H1 (cell line): ENCODE results near the gene PTCRA. TPM values are rescaled to one million over a fixed set of nuclear protein-coding genes. Genes with fewer than 3 reads are reported as not detected.

Experiments
- CTCF ChIA-PET: fragments of 300-600 bp; sonication (Branson Sonifier 250); formaldehyde crosslinking; loops from one replicate; lab custom pipeline; 2021; ENCODE audit not compliant: partially characterized antibody; lab: Charles Lee
- POLR2A ChIA-PET: fragments of 300-600 bp; sonication (Branson Sonifier 250); formaldehyde crosslinking; loops from one replicate; lab custom pipeline; 2021; ENCODE audit warnings: inconsistent platforms; ENCODE audit not compliant: partially characterized antibody; lab: Charles Lee
- DNase-seq, 2 experiments: peaks; one replicate each; pipeline versions ENCODE4 v3.0.0 to v3.0.0-alpha.2; 2010 to 2022; ENCODE audit warnings: low spot score in 2 of 2, low read depth in 1 of 2, mixed read lengths in 1 of 2
- FAIRE-seq: peaks from 2 replicates; lab custom pipeline; 2011; peaks lifted over from hg19 to GRCh38; lab: Jason Lieb, UNC
- H2AFZ ChIP-seq: 2 replicates; pipeline ENCODE4 v1.8.1; 2012; ENCODE audit warnings: low read length, inconsistent platforms
- H2AK5ac ChIP-seq: 2 replicates; pipeline ENCODE4 v1.6.1; 2013; ENCODE audit warnings: low read depth, low read length
- H2BK120ac ChIP-seq: replicated peaks from 2 replicates; pipeline ENCODE3; 2013; ENCODE audit warnings: low read depth, low read length, inconsistent platforms
- H2BK12ac ChIP-seq: 2 replicates; pipeline ENCODE4 v1.6.1; 2013; ENCODE audit warnings: low read depth, low read length
- H2BK15ac ChIP-seq: 2 replicates; pipeline ENCODE4 v1.6.1; 2013; ENCODE audit warnings: low read length
- H2BK20ac ChIP-seq: 2 replicates; pipeline ENCODE4 v1.6.1; 2013; ENCODE audit warnings: low read length
- H2BK5ac ChIP-seq: 2 replicates; pipeline ENCODE4 v1.6.1; 2013; ENCODE audit warnings: low read depth, low read length
- H3K14ac ChIP-seq: 2 replicates; pipeline ENCODE4 v1.6.1; 2013; ENCODE audit warnings: inconsistent platforms; ENCODE audit not compliant: insufficient read length
- H3K18ac ChIP-seq: 2 replicates; pipeline ENCODE4 v1.6.1; 2013; ENCODE audit warnings: low read length; ENCODE audit errors: extremely low read depth
- H3K23ac ChIP-seq: 2 replicates; pipeline ENCODE4 v1.6.1; 2013; ENCODE audit warnings: inconsistent platforms; ENCODE audit not compliant: insufficient read length
- H3K23me2 ChIP-seq: 2 replicates; pipeline ENCODE4 v1.6.1; 2013; ENCODE audit warnings: low read depth, low read length
- H3K27ac ChIP-seq: 2 replicates; pipeline ENCODE4 v1.6.1; 2011; ENCODE audit warnings: low read depth, low read length, inconsistent platforms
- H3K27me3 ChIP-seq, 4 experiments: replicated peaks in 1 of 4; 1 replicate in 1 of 4; 2 replicates in 3 of 4; pipeline versions ENCODE4 v1.6.1 to v1.8.1; 2011 to 2013; ENCODE audit warnings: low read length in 3 of 4, mild to moderate bottlenecking in 3 of 4, inconsistent platforms in 2 of 4, mixed read lengths in 2 of 4, moderate library complexity in 1 of 4; ENCODE audit not compliant: control insufficient read depth in 3 of 4, insufficient read depth in 3 of 4; ENCODE audit errors: extremely low read depth in 1 of 4
- H3K36me3 ChIP-seq, 4 experiments: 2 replicates each; pipeline versions ENCODE4 v1.6.1 to v1.8.1; 2011 to 2013; ENCODE audit warnings: mild to moderate bottlenecking in 4 of 4, low read length in 3 of 4, moderate library complexity in 2 of 4, control low read depth in 1 of 4, inconsistent platforms in 1 of 4; ENCODE audit not compliant: insufficient read depth in 4 of 4, control insufficient read depth in 2 of 4
- H3K4ac ChIP-seq: replicated peaks from 2 replicates; pipeline ENCODE3; 2013; ENCODE audit warnings: low read length, low read depth, mixed read lengths, inconsistent platforms; ENCODE audit not compliant: insufficient read length
- H3K4me1 ChIP-seq, 4 experiments: replicated peaks in 1 of 4; 1 replicate in 1 of 4; 2 replicates in 3 of 4; pipeline versions ENCODE4 v1.6.1 to v1.8.1; 2011 to 2013; ENCODE audit warnings: low read length in 3 of 4, inconsistent platforms in 2 of 4, mixed read lengths in 1 of 4; ENCODE audit not compliant: insufficient read depth in 4 of 4, control insufficient read depth in 3 of 4
- H3K4me2 ChIP-seq, 2 experiments: 2 replicates each; pipeline versions ENCODE4 v1.6.1 to v1.8.1; 2011 to 2013; ENCODE audit warnings: low read depth in 2 of 2, low read length in 2 of 2, control low read depth in 1 of 2, inconsistent platforms in 1 of 2, mild to moderate bottlenecking in 1 of 2; ENCODE audit not compliant: insufficient read depth in 1 of 2
- H3K4me3 ChIP-seq, 4 experiments: fragments of 200-600, 300-600 bp in 1 of 4; sonication (generic), shearing (Covaris generic), sonication (Bioruptor Twin) in 1 of 4; 2 replicates each; pipeline versions ENCODE4 v1.5.1 to v1.8.1; 2011 to 2016; ENCODE audit warnings: low read length in 4 of 4, low read depth in 3 of 4, control low read depth in 2 of 4, inconsistent platforms in 2 of 4, mild to moderate bottlenecking in 2 of 4, mixed read lengths in 1 of 4, moderate library complexity in 1 of 4; ENCODE audit not compliant: insufficient read depth in 2 of 4; ENCODE audit errors: extremely low read depth in 1 of 4
- H3K56ac ChIP-seq: replicated peaks from 2 replicates; pipeline ENCODE3; 2013; ENCODE audit warnings: low read depth, mild to moderate bottlenecking, mixed read lengths, low read length, inconsistent platforms; ENCODE audit not compliant: insufficient read length
- H3K79me1 ChIP-seq: 2 replicates; pipeline ENCODE4 v1.6.1; 2013; ENCODE audit warnings: low read depth, low read length, control low read depth
- H3K79me2 ChIP-seq, 2 experiments: 2 replicates each; pipeline versions ENCODE4 v1.6.1 to v1.8.1; 2012 to 2013; ENCODE audit warnings: low read length in 2 of 2, mild to moderate bottlenecking in 2 of 2, inconsistent platforms in 1 of 2; ENCODE audit not compliant: insufficient read depth in 2 of 2, control insufficient read depth in 1 of 2
- H3K9ac ChIP-seq, 4 experiments: replicated peaks in 1 of 4; 1 replicate in 1 of 4; 2 replicates in 3 of 4; pipeline versions ENCODE4 v1.6.1 to v1.8.1; 2011 to 2013; ENCODE audit warnings: low read depth in 3 of 4, low read length in 3 of 4, control low read depth in 2 of 4, mild to moderate bottlenecking in 2 of 4, moderate library complexity in 2 of 4, inconsistent platforms in 1 of 4; ENCODE audit errors: extremely low read depth in 1 of 4
- H3K9me3 ChIP-seq, 2 experiments: 2 replicates each; pipeline versions ENCODE4 v1.6.1 to v1.8.1; 2012 to 2013; ENCODE audit warnings: mild to moderate bottlenecking in 2 of 2, moderate library complexity in 2 of 2, control low read depth in 1 of 2, inconsistent platforms in 1 of 2, low read depth in 1 of 2, low read length in 1 of 2, mixed read lengths in 1 of 2; ENCODE audit not compliant: insufficient read depth in 2 of 2
- H4K20me1 ChIP-seq, 2 experiments: replicated peaks in 1 of 2; 2 replicates each; pipeline versions ENCODE3 to v1.8.1; 2011 to 2013; ENCODE audit warnings: inconsistent platforms in 2 of 2, low read length in 2 of 2, mild to moderate bottlenecking in 1 of 2; ENCODE audit not compliant: insufficient read depth in 2 of 2, control insufficient read depth in 1 of 2
- H4K5ac ChIP-seq: 2 replicates; pipeline ENCODE4 v1.6.1; 2013; ENCODE audit warnings: low read length, low read depth, mixed read lengths, inconsistent platforms; ENCODE audit not compliant: insufficient read length
- H4K8ac ChIP-seq: 2 replicates; pipeline ENCODE4 v1.8.0; 2013; ENCODE audit warnings: mild to moderate bottlenecking, moderate library complexity, low read length, inconsistent platforms; ENCODE audit not compliant: insufficient read depth; ENCODE audit errors: extremely low read depth
- H4K91ac ChIP-seq: replicated peaks from 2 replicates; pipeline ENCODE3; 2013; ENCODE audit warnings: low read length, mixed read lengths, inconsistent platforms; ENCODE audit not compliant: insufficient read length
- ATF3 ChIP-seq: IDR thresholded peaks from 2 replicates; pipeline ENCODE4 v1.6.1; 2011; ENCODE audit warnings: low read depth, mild to moderate bottlenecking, low read length; ENCODE audit not compliant: insufficient read depth
- BCL11A ChIP-seq, 2 experiments: IDR thresholded peaks; one replicate each; pipeline ENCODE4 v1.6.1; 2011; ENCODE audit warnings: low read depth in 2 of 2, low read length in 2 of 2, mild to moderate bottlenecking in 2 of 2
- CTCF ChIP-seq, 3 experiments: IDR thresholded peaks; 1 replicate in 2 of 3; 2 replicates in 1 of 3; pipeline versions ENCODE4 v1.5.1 to v1.6.1; 2011; ENCODE audit warnings: low read length in 3 of 3, mild to moderate bottlenecking in 3 of 3, inconsistent platforms in 2 of 3, low read depth in 1 of 3, moderate library complexity in 1 of 3; ENCODE audit not compliant: insufficient read depth in 1 of 3; ENCODE audit errors: control extremely low read depth in 1 of 3
- EZH2 ChIP-seq: fragments of 200-600 bp; sonication (generic); IDR thresholded peaks from 2 replicates; pipeline ENCODE4 v1.7.1; 2012; ENCODE audit warnings: low read depth, mild to moderate bottlenecking, moderate library complexity, low read length, inconsistent platforms; ENCODE audit not compliant: severe bottlenecking
- JUND ChIP-seq: IDR thresholded peaks from 2 replicates; pipeline ENCODE4 v1.6.1; 2011; ENCODE audit warnings: mild to moderate bottlenecking, improper control_type of control experiment, low read length
- NRF1 ChIP-seq: IDR thresholded peaks from 2 replicates; pipeline ENCODE4 v1.6.1; 2011; ENCODE audit warnings: mild to moderate bottlenecking, low read depth, low read length, improper control_type of control experiment
- PHF8 ChIP-seq: fragments of 200-600 bp; sonication (generic); conservative IDR thresholded peaks from 2 replicates; pipeline ENCODE4 v1.7.1; 2012; ENCODE audit warnings: low read depth, mild to moderate bottlenecking, inconsistent platforms, low read length, moderate library complexity
- RFX5 ChIP-seq: IDR thresholded peaks from 2 replicates; pipeline ENCODE4 v1.6.1; 2011; ENCODE audit warnings: low read depth, low read length, improper control_type of control experiment, borderline replicate concordance
- SP1 ChIP-seq: IDR thresholded peaks from 2 replicates; pipeline ENCODE4 v1.6.1; 2011; ENCODE audit warnings: low read depth, low read length
- SP2 ChIP-seq: IDR thresholded peaks from 2 replicates; pipeline ENCODE4 v1.6.1; 2012; ENCODE audit warnings: mild to moderate bottlenecking, low read length, inconsistent platforms
- ZNF274 ChIP-seq: IDR thresholded peaks from 2 replicates; pipeline ENCODE4 v1.7.0; 2012; ENCODE audit warnings: low read length, borderline replicate concordance; ENCODE audit errors: extremely low read depth
- WGBS, 2 experiments: shearing (Covaris generic) in 1 of 2; methylation state at CpG; one replicate each; pipeline versions ENCODE4 v1.1.6 to v1.1.7; 2013 to 2015; ENCODE audit warnings: low lambda C conversion rate in 2 of 2, mixed read lengths in 2 of 2, inconsistent platforms in 1 of 2, low coverage in 1 of 2, missing lambda C conversion rate in 1 of 2; ENCODE audit not compliant: insufficient replicate concordance in 2 of 2, insufficient coverage in 1 of 2, insufficient read length in 1 of 2; ENCODE audit errors: extremely low coverage in 1 of 2, missing lambda C conversion rate in 1 of 2; 5-methylcytosine and 5-hydroxymethylcytosine counted together
- polyA plus RNA-seq, 7 experiments: library from polyadenylated mRNA; depleted of rRNA in 3 of 7; stranded (reverse) in 5 of 7; unstranded in 2 of 7; fragments of >200 nt in 5 of 7; fragments of 200-250 nt in 2 of 7; gene quantifications; 1 replicate in 5 of 7; 2 replicates in 1 of 7; 4 replicates in 1 of 7; pipeline versions ENCODE4 v1.2.1 to v1.2.3, GENCODE V29; 2011 to 2013; ENCODE audit warnings: missing spikeins in 2 of 7, mixed read lengths in 2 of 7
- total RNA-seq: library from RNA; stranded (reverse); fragmentation: NEBNext Ultra II Directional; extraction: Animal tissue kit (Norgen Biotek cat#: 25700); gene quantifications from 2 replicates; pipeline ENCODE4 v1.2.1, GENCODE V29; 2021

The PTCRA gene
- total and polyA plus RNA-seq, 2 of the 8 experiments (the other 6 are each of a cell fraction or from before 2014, with no cell fraction given): not detected

- H3K4ac ChIP-seq: no peak overlapping the region
- ChIA-PET CTCF (interaction anchor here (1.0 to 2.5 kb wide), 2 partner anchors 14 to 224 kb away, joined by 3 to 8 read pairs; no protein-coding TSS in a partner anchor), POLR2A (interaction anchor here (0.6 to 1.8 kb wide), 10 partner anchors 10 to 416 kb away, joined by 3 to 5 read pairs (median 3); no protein-coding TSS in a partner anchor)
- TF ChIP-seq ATF3 (no peak), RFX5 (no peak), ZNF274 (no peak), SP2 (no peak), BCL11A (IDR thresholded peaks at IDR 0.05; ENCODE audit: low read depth in 2 of 2, low read length in 2 of 2) (no peak), NRF1 (no peak), JUND (no peak), PHF8 (no peak), CTCF (IDR thresholded peaks at IDR 0.05; ENCODE audit: control extremely low read depth in 1 of 3, insufficient read depth in 1 of 3, low read depth in 1 of 3, low read length in 3 of 3) (no peak), EZH2 (no peak), SP1 (no peak)
- FAIRE-seq (no peak), DNase-seq (no peak)
- H2BK15ac ChIP-seq: no peak overlapping the region
- H3K27ac ChIP-seq: no peak overlapping the region
- no peak overlapping the region for H3K18ac ChIP-seq
- H3K9me3 ChIP-seq: no peaks in the 10 kb centered on the region
- 93% methylated on average over 4 of the region's 4 CpGs; no CpG with 5 or more reads in 1 of the 2 experiments for WGBS, 2 experiments
- H2BK20ac ChIP-seq: no peak overlapping the region
- no peak overlapping the region for H3K56ac ChIP-seq
- no peak overlapping the region for H4K91ac ChIP-seq
- H4K20me1 ChIP-seq: peaks cover 3 to 14% of the 10 kb centered on the region in 2 experiments
- no peak overlapping the region for H2BK120ac ChIP-seq
- H4K5ac ChIP-seq: no peak overlapping the region
- H3K36me3 ChIP-seq: peaks cover 24 to 57% (median 44%) of the 10 kb centered on the region in 4 experiments
- peaks cover 5% of the 10 kb centered on the region for H3K79me1 ChIP-seq
- no peak overlapping the region for H2AFZ ChIP-seq
- no peak overlapping the region for H2BK12ac ChIP-seq
- H3K79me2 ChIP-seq: peaks cover 3 to 33% of the 10 kb centered on the region in 2 experiments; a peak in 3 of 4 replicates
- no peaks in the 10 kb centered on the region for H3K23me2 ChIP-seq
- H3K4me3 ChIP-seq: no peak overlapping the region
- no peaks in the 10 kb centered on the region for H3K27me3 ChIP-seq
- no peak overlapping the region for H3K9ac ChIP-seq
- H2AK5ac ChIP-seq: no peak overlapping the region
- H3K4me1 ChIP-seq: peaks cover 0 to 3% (median 2%) of the 10 kb centered on the region in 4 experiments; a peak in 3 of 7 replicates
- no peak overlapping the region for H4K8ac ChIP-seq
- H3K14ac ChIP-seq: no peak overlapping the region
- no peak overlapping the region for H2BK5ac ChIP-seq
- H3K4me2 ChIP-seq: no peak overlapping the region
- no peak overlapping the region for H3K23ac ChIP-seq
These were observed 30.2 kb upstream of the PTCRA start for GRCh38 chr6:42885702-42886101.
